ENCODE data around the gene HPSE2. TPM values are rescaled to one million over a fixed set of nuclear protein-coding genes. Genes with fewer than 3 reads are reported as not detected.
A peak's percentile ranks its signal among the peaks of the same experiment; 100 is the strongest.

HPSE2 gene
- total and polyA plus RNA-seq, 2 of the 13 experiments (the other 11 are each of a cell fraction or from before 2014, with no cell fraction given) = 0.01 TPM; not detected in 1

DNA sequence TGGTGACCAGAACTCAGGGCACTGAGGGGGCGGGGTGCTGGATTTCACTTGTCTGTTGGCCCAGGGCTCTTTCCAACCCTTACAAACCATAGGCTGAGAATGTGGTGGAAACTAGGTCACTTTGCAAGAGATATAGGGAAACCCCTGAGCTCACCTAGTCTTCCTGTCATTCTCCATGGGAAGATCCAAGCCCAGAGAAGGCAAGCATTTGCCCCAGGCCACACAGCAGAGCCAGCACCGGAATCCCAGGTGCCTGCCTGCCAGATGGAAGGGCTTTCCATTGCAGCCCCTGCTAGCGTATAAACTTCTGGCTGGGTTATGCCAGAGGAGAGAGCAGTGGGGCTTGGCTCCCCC is 821.1 kb downstream of the HPSE2 start:
- no peaks in the 10 kb centered on the region for H3K79me2 ChIP-seq (ENCODE audit: insufficient read depth, low read length)
- intact Hi-C loops (cut with micrococcal nuclease; ENCODE audit: unreplicated experiment) (no loop called here), in situ Hi-C loops (cut with HindIII; ENCODE audit: extremely low pct_ligation_motif_present, low pct_unique_long_range_greater_than_20kb) (no loop called here)
- no peak for DNase-seq (ENCODE audit: low spot score)
- H3K4me2 ChIP-seq (ENCODE audit: low read depth, low read length) = peak overlapping the region; percentile 99
- H3K36me3 ChIP-seq (replicated peaks in 1 of 2; ENCODE audit: control insufficient read depth in 1 of 2, insufficient read depth in 2 of 2, low read length in 2 of 2) = peaks cover 0 to 3% of the 10 kb centered on the region in 2 experiments; a peak in 3 of 5 replicates
- ChIA-PET CTCF (ENCODE audit: low intra/inter-chr PET ratio, low total read pairs) (no interaction called here), POLR2A (interaction anchor here (0.8 to 1.8 kb wide), 10 partner anchors 8 to 1207 kb away, joined by 3 to 29 read pairs (median 4); partner anchors contain the start of gene R3HCC1L)
- H3K4me1 ChIP-seq (ENCODE audit: insufficient read depth, low read length) = peaks cover 18% of the 10 kb centered on the region
- no peaks in the 10 kb centered on the region for H3K9me3 ChIP-seq (ENCODE audit: low read length)
- 33% methylated on average over 3 of the region's 3 CpGs for whole genome bisulfite sequencing (ENCODE audit: low lambda C conversion rate)
- H2AFZ ChIP-seq (ENCODE audit: low read length) = peak overlapping the region; percentile 70
- peak overlapping the region; percentile 70 to 81 (median 70) for H3K4me3 ChIP-seq (replicated peaks in 1 of 3; ENCODE audit: insufficient read depth in 1 of 3, low read depth in 2 of 3, low read length in 3 of 3)
- no peaks in the 10 kb centered on the region for H3K27me3 ChIP-seq (ENCODE audit: control insufficient read depth in 1 of 2, insufficient read depth in 2 of 2, low read length in 2 of 2)
- peak overlapping the region; percentile 78 for H3K27ac ChIP-seq (ENCODE audit: extremely low read length, insufficient read depth, low read length)
- ATAC-seq = no peak
- TSS peak; percentile 51 for BruUV-seq (replicated peaks)
- FAIRE-seq = no peak
- H3K9ac ChIP-seq (ENCODE audit: insufficient read depth, low read depth, low read length) = peak overlapping the region; percentile 80
- H4K20me1 ChIP-seq (ENCODE audit: insufficient read depth, low read length) = no peaks in the 10 kb centered on the region
- TF ChIP-seq CEBPG (CRISPR knock-in tag; IDR thresholded peaks at IDR 0.05) = no peak
- 0 out of 2 replicates have a peak, but pooled peaks have one; percentile 8 for TF ChIP-seq ZNF552 (CRISPR knock-in tag; IDR thresholded peaks at IDR 0.05; ENCODE audit: borderline replicate concordance)
- no peak for TF ChIP-seq ZNF121 (CRISPR knock-in tag; IDR thresholded peaks at IDR 0.05)
- TF ChIP-seq ZNF570 (CRISPR knock-in tag; IDR thresholded peaks at IDR 0.05; ENCODE audit: borderline replicate concordance) = no peak
- TF ChIP-seq SIX4 (CRISPR knock-in tag; IDR thresholded peaks at IDR 0.05) = no peak
- peak; percentile 100 for TF ChIP-seq ZNF768 (CRISPR knock-in tag; IDR thresholded peaks at IDR 0.05)
- TF ChIP-seq ZMYM3 (CRISPR knock-in tag; IDR thresholded peaks at IDR 0.05) = peak; percentile 93
- no peak for TF ChIP-seq ATRX (CRISPR knock-in tag; IDR thresholded peaks at IDR 0.05; ENCODE audit: borderline replicate concordance)
- TF ChIP-seq ZKSCAN1 (IDR thresholded peaks at IDR 0.05; ENCODE audit: low read length) = no peak
- no peak for TF ChIP-seq SRY (CRISPR knock-in tag; IDR thresholded peaks at IDR 0.05)
- no peak for TF ChIP-seq PHB2 (IDR thresholded peaks at IDR 0.05; ENCODE audit: partially characterized antibody)
- TF ChIP-seq, protein P1, sequence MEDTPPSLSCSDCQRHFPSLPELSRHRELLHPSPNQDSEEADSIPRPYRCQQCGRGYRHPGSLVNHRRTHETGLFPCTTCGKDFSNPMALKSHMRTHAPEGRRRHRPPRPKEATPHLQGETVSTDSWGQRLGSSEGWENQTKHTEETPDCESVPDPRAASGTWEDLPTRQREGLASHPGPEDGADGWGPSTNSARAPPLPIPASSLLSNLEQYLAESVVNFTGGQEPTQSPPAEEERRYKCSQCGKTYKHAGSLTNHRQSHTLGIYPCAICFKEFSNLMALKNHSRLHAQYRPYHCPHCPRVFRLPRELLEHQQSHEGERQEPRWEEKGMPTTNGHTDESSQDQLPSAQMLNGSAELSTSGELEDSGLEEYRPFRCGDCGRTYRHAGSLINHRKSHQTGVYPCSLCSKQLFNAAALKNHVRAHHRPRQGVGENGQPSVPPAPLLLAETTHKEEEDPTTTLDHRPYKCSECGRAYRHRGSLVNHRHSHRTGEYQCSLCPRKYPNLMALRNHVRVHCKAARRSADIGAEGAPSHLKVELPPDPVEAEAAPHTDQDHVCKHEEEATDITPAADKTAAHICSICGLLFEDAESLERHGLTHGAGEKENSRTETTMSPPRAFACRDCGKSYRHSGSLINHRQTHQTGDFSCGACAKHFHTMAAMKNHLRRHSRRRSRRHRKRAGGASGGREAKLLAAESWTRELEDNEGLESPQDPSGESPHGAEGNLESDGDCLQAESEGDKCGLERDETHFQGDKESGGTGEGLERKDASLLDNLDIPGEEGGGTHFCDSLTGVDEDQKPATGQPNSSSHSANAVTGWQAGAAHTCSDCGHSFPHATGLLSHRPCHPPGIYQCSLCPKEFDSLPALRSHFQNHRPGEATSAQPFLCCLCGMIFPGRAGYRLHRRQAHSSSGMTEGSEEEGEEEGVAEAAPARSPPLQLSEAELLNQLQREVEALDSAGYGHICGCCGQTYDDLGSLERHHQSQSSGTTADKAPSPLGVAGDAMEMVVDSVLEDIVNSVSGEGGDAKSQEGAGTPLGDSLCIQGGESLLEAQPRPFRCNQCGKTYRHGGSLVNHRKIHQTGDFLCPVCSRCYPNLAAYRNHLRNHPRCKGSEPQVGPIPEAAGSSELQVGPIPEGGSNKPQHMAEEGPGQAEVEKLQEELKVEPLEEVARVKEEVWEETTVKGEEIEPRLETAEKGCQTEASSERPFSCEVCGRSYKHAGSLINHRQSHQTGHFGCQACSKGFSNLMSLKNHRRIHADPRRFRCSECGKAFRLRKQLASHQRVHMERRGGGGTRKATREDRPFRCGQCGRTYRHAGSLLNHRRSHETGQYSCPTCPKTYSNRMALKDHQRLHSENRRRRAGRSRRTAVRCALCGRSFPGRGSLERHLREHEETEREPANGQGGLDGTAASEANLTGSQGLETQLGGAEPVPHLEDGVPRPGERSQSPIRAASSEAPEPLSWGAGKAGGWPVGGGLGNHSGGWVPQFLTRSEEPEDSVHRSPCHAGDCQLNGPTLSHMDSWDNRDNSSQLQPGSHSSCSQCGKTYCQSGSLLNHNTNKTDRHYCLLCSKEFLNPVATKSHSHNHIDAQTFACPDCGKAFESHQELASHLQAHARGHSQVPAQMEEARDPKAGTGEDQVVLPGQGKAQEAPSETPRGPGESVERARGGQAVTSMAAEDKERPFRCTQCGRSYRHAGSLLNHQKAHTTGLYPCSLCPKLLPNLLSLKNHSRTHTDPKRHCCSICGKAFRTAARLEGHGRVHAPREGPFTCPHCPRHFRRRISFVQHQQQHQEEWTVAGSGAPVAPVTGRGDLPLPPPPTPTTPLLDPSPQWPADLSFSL (CRISPR knock-in tag; IDR thresholded peaks at IDR 0.05) = no peak
- TF ChIP-seq, protein P2, sequence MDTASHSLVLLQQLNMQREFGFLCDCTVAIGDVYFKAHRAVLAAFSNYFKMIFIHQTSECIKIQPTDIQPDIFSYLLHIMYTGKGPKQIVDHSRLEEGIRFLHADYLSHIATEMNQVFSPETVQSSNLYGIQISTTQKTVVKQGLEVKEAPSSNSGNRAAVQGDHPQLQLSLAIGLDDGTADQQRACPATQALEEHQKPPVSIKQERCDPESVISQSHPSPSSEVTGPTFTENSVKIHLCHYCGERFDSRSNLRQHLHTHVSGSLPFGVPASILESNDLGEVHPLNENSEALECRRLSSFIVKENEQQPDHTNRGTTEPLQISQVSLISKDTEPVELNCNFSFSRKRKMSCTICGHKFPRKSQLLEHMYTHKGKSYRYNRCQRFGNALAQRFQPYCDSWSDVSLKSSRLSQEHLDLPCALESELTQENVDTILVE (CRISPR knock-in tag; IDR thresholded peaks at IDR 0.05) = no peak
- no peak for TF ChIP-seq ZNF569 (CRISPR knock-in tag; IDR thresholded peaks at IDR 0.05; ENCODE audit: borderline replicate concordance)
- TF ChIP-seq RBFOX2 (IDR thresholded peaks at IDR 0.05; ENCODE audit: low read depth, low read length) = no peak
- no peak for TF ChIP-seq SRSF4 (IDR thresholded peaks at IDR 0.05; ENCODE audit: low read depth, low read length, poor library complexity, severe bottlenecking)
- TF ChIP-seq SAFB2 (CRISPR knock-in tag; IDR thresholded peaks at IDR 0.05; ENCODE audit: borderline replicate concordance, low read depth) = no peak
